Inferior parietal cortex (tissue), 1 donor: Measurements from ENCODE around the gene GAS2L2.

ENCODE experiments used
- DNase-seq: peaks from one replicate; pipeline ENCODE4 v3.0.0-alpha.2; 2016; ENCODE audit errors: extremely low spot score

GAS2L2 gene

DNA sequence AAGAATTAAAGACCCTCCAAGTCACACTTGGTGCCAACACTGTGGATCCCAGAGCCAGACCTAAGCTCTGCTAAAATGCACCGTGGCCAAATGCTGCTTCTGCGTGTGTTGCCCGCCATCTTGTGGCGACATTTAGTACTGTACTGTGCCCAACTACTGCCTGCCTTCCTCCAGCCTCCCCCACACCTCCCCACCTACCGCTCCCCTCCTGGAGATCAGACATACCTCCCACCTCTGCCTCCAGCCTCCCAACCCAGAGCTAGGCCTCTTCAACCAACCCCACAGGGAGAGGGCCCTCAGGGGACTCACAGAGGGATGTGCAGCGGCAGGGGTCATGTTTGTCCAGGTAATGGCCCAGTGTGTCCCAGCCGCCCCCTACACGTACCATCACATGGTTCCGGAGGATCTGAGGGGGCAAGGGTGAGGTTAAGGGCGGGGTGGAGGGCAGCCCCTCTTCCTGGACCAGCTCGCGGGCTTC lies 5.5 kb downstream of the GAS2L2 start:
- DNase-seq = peak; percentile 83

DNA sequence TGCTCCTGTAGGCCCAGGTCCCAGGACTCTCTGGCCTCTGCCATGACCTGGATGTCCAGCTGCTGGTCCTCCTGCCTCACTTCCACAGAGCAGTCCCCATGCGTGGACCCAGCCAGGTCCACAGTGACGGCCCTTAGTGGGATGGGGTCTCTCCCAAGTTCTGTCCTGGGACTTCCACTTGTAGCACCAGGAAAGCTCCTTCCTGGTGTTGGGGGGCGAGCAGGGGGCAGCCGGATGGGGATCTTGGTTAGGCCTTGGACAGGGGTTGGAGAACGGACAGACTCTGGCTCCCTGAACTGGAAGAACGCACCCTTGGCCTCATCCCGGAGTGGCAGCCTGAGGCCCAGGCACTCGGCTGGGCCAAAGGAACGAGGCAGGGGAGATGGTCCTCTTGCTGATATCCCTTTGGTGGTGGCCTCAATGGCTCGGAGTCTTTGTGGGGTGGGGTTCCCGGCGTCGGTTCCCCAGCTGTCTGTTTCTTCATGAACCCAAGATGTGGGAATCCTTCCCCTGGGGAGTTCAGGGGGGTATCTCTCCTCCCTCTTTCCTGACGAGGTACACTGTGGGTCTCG lies 7.2 kb downstream of the GAS2L2 start:
- no peak for DNase-seq

DNA sequence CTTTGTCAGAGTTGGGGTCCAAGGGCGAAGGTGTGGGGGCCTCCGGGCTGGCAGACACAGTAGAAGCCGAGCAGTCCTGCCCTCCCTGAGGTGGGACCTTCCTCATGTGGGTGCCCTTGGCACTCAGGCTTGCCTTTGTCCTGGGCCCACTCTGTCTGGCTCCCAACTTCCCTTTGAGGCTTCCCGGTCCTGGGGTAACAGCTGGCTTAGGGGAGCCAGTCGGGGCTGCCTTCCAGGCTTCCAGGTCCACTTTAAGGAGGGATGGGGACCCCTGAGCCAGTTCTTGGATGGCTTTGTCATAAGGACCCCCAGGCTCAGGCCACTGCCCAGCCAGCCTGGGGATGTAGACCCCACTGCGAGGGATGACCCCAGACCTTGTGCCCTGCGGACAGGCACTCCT lies 7.8 kb downstream of the GAS2L2 start:
- no peak for DNase-seq

DNA sequence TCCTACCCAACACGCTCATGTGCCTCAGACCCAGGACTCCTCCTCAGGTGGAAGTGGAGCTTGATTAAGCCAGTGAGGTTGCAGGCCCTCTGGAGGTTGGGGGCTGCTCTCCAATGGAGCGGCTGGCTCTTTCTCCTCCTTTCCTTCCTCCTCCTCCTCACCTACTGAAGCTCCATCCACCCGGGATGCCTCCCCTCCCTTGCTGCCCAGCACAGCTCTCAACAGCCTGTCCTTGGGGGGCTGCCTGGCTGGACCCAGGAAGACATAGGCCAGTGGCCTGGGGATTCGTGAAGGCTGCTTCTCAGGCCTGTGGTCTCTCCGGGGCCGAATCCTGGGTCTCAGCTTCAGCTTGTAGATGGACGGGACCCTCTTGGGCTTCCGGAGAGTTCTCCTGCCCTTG lies 8.2 kb downstream of the GAS2L2 start:
- no peak for DNase-seq

DNA sequence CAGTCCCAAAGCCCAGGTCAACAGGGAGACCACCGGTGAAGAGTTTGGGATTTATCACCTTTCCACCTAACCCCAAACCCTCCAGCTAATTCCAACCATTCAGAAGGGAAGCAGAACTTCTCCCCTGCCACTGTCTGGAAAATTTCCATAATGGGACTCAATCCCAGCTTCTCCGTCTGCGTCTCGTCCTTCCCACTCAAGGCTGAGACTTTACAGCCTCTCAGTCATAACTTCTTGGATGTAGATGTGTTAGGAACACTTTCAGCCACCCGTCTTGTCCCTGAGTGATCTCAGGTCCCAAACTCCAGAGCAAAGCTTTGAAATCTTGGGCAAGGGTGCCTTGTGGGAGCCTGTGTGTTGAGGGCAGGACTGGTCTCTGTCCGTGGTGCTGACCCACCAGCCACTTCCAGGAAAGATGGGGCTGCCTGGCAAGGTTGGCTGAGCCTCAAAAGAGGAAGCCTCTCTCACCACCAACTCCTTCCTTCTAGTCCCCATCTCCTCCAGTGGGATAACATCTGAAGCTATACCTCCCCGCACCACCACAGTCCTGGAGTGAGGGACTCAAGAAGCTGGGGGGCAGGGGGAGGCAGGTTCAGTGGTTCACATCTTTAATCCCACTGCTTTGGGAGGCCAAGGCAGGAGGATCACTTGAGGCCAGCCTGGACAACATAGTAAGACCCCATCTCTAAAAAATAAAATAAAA lies 9.3 kb downstream of the GAS2L2 start:
- no peak for DNase-seq

DNA sequence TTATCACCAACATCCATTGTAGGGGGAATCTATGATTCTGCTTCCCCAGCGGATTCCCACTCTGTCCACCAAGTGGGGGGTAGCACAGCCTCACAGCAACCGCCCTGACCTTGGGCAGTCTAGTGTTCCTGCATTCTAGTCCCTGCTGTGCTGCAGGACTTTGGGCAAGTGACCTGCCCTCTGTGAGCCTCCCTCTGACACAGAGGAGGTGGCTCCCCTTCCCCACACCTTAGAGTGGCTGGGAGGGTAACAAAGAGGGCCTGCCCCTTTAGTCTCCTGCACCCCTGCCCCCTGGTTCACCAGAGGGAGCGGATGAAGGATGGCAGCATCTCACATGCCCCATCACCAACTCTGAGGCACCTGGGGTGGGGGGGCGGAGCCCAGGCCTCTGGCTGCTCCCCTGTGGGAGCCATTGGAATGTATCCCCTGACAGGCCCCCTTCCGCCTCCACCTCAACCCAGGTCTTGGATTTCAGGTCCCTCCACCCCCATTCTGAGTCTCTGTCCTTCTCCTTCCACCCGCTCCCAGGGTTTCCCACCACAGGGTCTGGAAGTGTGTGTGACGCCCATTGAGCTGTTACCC lies 10.1 kb downstream of the GAS2L2 start:
- no peak for DNase-seq

DNA sequence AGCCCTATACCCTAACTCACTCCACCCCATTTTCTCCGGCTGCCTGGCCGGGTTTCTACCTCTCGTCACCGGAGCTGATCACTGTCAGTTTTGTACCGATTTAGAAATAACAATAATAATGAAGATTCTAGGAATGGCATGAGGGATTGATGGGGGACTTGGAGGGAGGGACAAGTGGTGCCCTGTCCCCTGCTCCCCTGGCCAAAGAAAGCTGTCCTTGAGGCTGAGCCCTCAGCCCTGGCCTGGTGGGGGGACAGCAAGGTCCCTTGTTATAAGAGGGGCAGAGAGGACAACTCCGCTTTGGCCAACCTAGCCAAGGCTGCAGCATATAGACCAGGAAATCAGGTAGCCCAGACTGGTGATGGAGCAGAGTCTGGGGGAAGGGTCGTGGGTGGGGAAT lies 10.5 kb downstream of the GAS2L2 start:
- DNase-seq = no peak

DNA sequence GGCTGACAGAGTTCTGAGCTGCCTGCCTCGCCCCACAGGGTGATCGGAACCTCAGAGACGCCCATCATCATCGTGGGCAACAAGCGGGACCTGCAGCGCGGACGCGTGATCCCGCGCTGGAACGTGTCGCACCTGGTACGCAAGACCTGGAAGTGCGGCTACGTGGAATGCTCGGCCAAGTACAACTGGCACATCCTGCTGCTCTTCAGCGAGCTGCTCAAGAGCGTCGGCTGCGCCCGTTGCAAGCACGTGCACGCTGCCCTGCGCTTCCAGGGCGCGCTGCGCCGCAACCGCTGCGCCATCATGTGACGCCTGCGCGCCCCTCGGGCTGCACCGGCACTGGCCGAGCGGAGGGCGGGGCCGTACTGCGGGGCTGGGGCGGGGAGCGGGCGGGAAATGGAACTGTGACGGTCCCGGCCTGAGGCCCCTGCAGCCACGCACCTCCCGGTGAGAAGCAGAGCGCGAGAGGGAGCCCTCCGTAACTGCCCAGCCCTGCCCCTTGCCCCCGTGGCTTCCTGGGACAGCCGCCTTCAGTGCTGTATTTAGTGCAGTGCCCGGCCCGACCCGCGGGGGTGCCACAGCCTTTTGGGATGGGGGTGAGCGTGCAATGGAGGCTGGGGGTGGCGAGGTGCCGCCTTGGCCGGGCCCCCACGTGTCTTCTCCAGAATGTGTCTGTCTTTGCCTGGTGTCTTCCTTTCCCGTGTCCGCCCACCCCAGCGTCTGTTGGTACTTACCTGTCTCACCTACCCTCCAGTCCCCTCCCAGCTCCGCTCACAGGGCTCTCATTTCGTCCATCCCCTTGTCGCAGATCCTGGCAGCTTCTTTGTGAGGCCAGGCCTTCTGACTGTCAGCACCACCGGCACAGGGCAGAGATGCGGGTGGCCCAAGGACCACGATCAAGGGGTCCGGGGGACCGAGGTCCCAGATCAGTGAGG lies 11.8 kb downstream of the GAS2L2 start:
- no peak for DNase-seq

DNA sequence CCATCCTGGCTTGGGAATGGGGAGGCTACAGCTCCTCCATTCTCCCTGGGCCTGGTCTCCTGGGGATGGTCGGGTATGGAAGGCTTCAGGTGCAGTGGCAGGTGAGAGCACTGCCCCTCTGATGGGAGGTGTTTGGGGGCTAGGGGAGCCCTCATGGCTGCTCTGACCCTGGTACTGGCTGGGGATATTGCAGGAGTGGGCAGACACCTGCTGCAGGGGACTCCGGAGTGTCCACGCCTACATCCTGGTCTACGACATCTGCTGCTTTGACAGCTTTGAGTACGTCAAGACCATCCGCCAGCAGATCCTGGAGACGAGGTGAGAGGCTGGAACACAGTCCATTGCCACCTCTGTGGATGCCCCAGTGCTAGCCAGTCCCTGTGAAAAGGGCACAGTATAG lies 12.8 kb downstream of the GAS2L2 start:
- no peak for DNase-seq

DNA sequence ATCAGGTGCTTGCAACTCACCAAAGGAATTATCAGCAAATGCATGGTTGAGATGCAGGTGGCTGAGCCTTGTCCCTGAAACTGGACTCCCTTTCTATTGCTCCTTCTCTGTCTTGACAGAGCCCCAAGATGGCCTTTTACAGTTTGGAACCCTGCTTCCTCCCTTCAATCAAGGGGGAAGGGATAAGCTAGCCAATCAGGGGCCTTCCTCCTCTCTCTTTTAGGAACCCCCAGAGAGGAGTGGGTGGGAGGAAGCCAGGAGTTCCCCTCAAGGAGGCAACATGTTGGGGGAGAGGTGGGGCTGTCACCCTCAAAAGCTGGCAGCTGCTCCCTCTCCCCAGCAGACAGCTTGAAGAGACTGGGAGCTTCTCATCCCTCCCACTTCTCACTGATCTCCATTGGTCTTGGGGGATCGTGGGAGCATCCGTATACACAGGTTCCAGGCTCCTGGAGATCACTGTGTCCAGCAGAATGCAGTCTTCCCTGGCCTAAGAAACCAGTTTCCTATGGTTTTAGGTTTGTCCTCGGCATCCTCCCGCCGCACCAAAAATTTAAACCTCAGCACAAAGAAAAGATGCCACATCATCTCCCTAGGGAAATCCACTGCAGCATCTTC lies 14.4 kb downstream of the GAS2L2 start:
- no peak for DNase-seq

DNA sequence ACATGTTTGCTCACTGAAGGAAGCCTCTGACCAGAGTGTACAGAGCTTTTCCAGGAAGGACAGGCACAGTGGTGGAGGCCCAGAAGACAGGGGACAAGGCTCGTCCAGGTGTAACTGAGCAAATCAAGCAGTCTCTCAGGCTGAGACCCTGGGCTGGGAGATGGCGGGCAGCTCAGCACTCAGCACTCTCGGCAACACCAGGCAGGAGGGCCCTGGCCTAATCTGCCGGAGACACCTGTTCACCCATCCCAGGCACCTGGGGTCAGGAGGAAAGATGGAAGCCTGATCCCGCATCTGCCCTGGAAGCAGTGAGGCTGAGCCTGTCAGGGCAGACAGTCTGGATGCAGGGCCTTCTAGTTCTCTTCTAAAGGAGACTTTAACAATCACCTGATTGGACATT lies 16.8 kb downstream of the GAS2L2 start:
- no peak for DNase-seq

DNA sequence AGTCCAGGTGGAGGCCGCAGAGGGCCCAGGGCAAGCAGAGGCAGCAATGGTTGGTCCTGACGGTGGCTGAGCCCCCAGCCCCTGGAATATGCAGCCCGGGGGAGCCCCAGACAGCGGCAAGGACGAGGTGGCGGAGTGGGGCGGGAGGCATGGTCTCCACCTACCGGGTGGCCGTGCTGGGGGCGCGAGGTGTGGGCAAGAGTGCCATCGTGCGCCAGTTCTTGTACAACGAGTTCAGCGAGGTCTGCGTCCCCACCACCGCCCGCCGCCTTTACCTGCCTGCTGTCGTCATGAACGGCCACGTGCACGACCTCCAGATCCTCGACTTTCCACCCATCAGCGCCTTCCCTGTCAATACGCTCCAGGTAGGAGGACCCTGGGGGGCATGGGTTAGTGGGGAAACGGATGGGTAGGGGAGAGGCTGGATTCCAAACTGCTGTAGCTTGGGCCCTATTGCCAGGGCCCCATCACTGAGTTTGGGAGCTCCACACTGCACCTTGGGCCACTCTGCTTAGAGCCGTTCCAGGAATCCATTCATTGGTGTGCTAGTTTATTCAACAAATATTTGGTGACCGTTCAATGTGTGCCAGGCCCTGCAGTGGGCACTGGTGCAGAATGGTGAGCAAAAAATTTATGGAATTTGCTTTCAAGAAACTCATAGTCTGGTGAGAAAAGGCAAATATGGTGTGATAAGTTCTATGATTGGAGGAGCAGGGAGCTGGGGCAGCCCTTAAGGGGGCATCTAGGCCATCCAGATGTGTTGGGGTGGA lies 17.8 kb downstream of the GAS2L2 start:
- no peak for DNase-seq

DNA sequence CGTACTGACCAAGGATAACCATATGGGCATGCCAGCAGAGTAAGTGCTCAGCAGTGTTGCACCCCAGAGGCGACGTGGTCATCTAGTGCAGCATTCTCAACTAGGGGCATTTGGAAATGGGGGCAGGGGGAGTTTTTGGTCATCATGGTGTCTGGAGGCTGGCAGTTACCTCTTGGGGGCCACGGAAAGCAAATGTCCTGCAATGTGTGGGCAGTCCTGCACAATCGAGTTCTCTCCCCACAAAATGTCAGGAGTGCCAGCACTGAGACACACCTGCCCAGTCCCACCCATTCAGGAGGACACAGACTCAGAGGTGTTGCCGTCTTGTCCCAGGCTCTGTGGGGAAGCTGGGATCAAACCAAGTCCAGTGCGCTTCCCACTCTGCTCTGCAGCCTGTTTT lies 18.6 kb downstream of the GAS2L2 start:
- DNase-seq = no peak

DNA sequence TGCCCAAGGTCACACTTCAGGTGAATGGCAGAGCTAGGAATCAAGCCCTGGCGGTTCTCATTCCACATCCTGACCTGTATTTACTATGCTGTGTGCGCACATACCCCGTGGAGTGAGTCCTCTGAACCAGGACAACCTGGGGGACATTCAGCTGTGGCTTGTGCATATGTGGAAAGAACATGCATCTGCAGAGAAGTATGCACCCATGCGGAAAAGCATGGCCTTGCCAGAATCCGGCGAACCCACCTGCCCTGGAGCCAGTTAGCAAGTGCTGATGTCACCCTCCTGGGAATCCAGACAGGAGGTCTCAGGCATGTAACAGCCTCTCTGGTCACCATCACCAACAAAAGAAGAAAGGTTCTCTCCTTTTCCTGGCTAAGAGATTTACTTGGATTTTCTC lies 19.7 kb downstream of the GAS2L2 start:
- DNase-seq = no peak

DNA sequence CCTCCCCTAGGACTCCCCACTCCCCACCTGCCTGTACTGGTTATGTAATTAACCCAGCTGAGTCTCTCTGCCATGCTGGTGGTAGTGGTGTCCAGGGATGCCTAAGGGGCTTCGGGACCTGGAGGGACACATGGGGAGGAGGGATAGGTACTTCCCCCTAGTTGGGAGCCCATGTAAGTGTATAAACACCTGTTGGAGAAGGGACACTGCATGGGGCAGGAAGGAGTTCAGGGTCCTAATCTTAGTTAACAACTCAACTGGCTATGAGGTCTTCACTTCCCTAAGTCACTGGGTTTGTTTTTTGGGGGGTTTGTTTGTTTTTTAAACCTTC lies 20.3 kb downstream of the GAS2L2 start:
- DNase-seq = no peak

DNA sequence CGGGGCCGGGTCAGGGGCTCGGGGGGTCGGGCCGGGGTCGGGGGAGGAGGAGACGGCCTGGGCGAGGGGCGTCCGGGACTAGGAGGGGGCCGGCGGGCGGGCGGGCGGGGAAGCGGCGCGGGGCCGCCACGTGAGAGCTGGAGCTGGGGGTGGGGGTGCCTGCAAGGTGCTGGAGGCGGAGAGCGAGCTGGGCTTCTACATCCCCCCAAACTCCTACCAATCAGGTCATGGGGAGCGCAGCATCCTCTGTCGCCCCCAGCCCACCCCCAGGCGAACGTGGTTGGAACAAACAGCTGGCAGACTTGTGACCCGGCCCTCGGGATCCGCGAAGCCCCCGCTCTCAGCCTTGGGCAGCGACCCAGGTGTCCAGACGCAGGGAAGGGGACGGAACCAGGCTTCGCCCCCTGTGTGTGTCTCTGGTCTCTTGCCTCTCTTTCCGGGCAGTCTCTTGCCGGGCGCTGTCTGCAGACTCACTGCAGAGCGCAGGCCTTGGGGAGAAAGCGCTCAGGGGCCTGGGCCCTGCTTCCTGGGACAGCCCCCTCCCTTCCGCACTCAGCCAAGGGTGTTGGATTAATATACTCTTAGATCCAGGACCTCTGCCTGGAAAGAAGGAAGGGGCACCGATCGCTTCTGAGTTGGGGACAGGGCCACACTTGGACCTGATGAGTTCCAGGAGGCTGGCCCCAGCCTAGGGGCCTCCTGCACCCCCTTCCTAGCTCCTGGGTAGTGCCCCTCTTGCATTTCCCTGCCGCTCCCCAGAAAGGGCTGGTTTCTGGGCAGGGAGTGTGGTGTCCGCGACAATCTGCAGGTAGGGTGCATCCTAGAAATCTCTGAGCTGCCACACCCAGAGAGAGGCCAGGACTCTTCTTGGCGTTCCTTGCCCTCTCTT lies 20.9 kb downstream of the GAS2L2 start:
- DNase-seq = no peak

DNA sequence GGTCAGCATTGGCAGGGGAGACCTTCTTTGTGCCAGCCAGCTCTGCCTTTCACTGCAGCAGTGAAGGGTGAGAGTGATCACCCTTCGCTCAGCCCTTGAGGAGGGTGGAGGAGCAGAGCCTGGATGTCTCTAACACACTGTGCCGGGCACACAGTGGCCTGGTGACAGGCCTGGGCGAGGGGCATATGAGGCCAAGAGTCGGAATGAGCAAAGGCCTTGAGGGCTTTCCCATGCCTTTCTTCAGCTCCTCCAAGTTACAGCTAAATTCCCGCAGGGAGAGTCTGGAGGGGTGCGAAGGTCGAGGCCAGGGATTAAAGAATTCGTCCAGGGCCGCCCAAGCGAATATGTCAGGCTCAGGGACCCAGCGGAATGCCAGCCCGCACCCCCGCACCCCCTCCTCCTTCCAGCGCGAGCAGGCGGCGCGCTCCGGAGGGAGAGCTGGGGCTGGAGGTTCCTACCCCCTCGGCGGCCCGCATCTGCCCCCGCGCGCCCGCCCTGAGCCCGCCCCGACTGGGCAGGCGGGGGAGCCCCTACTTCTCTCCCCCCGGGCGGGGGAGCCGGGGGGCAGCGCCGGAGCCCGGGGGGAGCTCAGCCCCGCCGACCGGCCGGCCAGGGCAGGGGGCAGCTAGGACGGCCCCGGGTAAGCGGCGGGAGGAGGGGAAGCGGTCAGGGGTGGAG lies 21.7 kb downstream of the GAS2L2 start, which contains the start of gene RASL10B:
Gene RASL10B, plus strand, starts transcription at position 401 of the 678 bp plus-strand sequence. CDS start 3,546 bp downstream, outside the sequence.
- no peak for DNase-seq

DNA sequence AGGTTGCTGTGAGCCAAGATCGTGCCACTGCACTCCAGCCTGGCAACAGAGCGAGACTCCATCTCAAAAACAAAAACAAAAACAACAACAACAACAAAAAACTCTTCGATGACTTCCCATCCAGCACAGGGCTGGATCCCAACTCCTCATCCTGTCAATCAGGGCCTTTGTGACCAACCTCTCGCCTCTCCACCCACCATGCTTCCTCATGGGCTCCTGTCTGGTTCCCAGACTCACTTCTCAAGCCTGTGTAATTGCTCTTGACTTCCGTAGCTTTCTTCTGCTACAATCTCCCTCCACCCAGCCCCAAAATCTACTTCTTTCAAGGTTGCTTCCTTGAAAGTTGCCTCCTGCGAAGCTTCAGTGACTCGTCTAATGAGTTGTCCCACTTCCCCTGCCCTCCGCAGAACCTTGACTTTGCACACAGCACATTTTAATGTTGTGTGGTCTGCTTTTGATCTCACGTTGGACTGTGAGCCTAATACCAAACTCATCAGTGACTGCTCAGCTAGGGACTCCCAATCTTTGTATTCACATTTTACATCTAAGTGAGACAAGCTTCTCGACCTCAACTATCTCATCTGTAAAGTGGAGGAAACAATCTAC lies 22.5 kb downstream of the GAS2L2 start:
- no peak for DNase-seq

DNA sequence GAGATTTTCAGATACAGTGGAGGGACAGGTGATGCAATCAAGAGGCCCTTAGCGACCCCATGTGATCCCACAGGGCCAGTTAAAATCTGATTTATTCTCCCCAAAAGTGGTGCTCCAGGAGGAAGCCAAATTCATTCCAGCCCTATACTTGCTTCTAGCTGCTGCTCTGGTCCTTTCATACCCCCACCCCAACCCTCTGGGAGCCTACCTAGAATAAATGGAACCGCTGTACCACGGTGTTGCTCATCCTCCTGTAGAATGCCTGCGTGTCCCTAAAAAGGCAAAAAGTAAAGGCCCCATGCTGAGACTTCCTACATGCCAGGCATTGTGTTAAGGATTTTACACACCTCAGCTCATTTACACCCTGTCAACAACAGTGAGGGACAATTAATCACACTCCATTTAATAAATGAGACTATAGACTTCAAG lies 23.6 kb downstream of the GAS2L2 start:
- no peak for DNase-seq
